Measurements from ENCODE around the gene IGF2R. TPM values are rescaled to one million over a fixed set of nuclear protein-coding genes. Genes with fewer than 3 reads are reported as not detected.

The IGF2R gene
- total RNA-seq, 1 experiment from 2014 or later: 160 TPM

DNA sequence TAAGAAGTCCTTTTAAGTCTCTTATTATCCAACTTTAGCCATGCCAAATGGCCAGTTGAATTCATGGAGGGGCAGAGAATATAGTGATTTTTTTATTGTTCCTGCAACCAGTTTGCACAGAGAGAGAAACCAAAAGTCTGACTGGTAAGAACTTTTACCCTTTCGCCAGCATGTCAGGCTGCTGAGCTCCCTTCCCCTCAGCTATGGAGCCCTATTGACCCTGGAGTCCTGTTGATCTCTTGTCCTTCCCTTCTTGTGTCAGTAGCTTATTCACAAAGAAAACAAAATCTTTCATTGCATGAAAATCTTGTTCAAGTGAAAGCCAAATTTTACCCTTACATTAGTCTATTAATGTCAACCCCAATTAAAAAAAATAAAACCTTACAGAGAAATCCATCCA lies 151.2 kb downstream of the IGF2R start:
- BruUV-seq (replicated peaks): no TSS peak
- TF ChIP-seq, protein P1, sequence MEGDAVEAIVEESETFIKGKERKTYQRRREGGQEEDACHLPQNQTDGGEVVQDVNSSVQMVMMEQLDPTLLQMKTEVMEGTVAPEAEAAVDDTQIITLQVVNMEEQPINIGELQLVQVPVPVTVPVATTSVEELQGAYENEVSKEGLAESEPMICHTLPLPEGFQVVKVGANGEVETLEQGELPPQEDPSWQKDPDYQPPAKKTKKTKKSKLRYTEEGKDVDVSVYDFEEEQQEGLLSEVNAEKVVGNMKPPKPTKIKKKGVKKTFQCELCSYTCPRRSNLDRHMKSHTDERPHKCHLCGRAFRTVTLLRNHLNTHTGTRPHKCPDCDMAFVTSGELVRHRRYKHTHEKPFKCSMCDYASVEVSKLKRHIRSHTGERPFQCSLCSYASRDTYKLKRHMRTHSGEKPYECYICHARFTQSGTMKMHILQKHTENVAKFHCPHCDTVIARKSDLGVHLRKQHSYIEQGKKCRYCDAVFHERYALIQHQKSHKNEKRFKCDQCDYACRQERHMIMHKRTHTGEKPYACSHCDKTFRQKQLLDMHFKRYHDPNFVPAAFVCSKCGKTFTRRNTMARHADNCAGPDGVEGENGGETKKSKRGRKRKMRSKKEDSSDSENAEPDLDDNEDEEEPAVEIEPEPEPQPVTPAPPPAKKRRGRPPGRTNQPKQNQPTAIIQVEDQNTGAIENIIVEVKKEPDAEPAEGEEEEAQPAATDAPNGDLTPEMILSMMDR (IDR thresholded peaks at IDR 0.05; ENCODE audit: unreplicated experiment): no peak
- H3K4me3 Mint-ChIP-seq (ENCODE audit: unreplicated experiment): no peak overlapping the region
- intact Hi-C loops (cut with micrococcal nuclease): no loop called here
- H3K36me3 Mint-ChIP-seq (ENCODE audit: insufficient read depth, unreplicated experiment): no peaks in the 10 kb centered on the region
- H3K27ac Mint-ChIP-seq (ENCODE audit: low read depth, unreplicated experiment): no peak overlapping the region
- peaks cover 5% of the 10 kb centered on the region for H3K9me3 Mint-ChIP-seq (ENCODE audit: unreplicated experiment)
- ChIA-PET CTCF (interaction anchor here (1.1 to 2.5 kb wide), 2 partner anchors 90 to 336 kb away, joined by 6 to 8 read pairs; no protein-coding TSS in a partner anchor), POLR2A (interaction anchor here (1.1 kb wide), 1 partner anchor 8 kb away, joined by 3 read pairs; no protein-coding TSS in a partner anchor)
- no peaks in the 10 kb centered on the region for H3K27me3 Mint-ChIP-seq (ENCODE audit: insufficient read depth, unreplicated experiment)
- no peak for DNase-seq (ENCODE audit: unreplicated experiment)
- no peaks in the 10 kb centered on the region for H3K4me1 Mint-ChIP-seq (ENCODE audit: insufficient read depth, unreplicated experiment)

DNA sequence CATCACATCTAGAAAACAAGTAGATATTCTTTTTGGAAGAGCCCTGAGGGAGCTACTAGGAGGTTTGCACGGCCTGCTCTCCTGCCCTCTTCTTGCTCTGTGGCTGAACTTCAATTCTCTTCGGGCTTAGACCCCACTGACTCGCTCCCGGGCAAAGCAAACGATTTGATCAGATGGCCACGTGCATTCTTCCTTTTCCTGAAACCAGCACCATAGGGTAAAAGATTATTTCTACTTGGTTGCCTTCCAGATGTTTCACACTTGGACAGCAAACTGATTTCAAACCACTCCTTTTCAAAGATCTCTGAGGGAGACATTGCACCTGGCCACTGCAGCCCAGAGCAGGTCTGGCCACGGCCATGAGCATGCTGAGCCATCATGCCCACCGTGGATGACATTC lies 152.7 kb downstream of the IGF2R start, which contains the start of gene SLC22A1:
SLC22A1 (plus strand) TSS at position 258 of the 400 bp plus-strand sequence; CDS start at position 379, 121 bp downstream.
- Mint-ChIP-seq H3K4me1 (ENCODE audit: insufficient read depth, unreplicated experiment) (no peaks in the 10 kb centered on the region), H3K27me3 (ENCODE audit: insufficient read depth, unreplicated experiment) (no peaks in the 10 kb centered on the region), H3K9me3 (ENCODE audit: unreplicated experiment) (peaks cover 5% of the 10 kb centered on the region), H3K36me3 (ENCODE audit: insufficient read depth, unreplicated experiment) (no peaks in the 10 kb centered on the region), H3K27ac (ENCODE audit: low read depth, unreplicated experiment) (no peak within 1 kb of the TSS), H3K4me3 (ENCODE audit: unreplicated experiment) (no peak within 1 kb of the TSS)
- intact Hi-C loops (cut with micrococcal nuclease): no loop called here
- CTCF ChIA-PET: interaction anchor here (0.6 to 2.5 kb wide), 4 partner anchors 15 to 1419 kb away, joined by 3 to 8 read pairs (median 3); no protein-coding TSS in a partner anchor
- TF ChIP-seq, protein P1 (IDR thresholded peaks at IDR 0.05; ENCODE audit: unreplicated experiment): no peak
- DNase-seq (ENCODE audit: unreplicated experiment): no peak
- POLR2A ChIA-PET: no interaction called here
- BruUV-seq (replicated peaks): no TSS peak

DNA sequence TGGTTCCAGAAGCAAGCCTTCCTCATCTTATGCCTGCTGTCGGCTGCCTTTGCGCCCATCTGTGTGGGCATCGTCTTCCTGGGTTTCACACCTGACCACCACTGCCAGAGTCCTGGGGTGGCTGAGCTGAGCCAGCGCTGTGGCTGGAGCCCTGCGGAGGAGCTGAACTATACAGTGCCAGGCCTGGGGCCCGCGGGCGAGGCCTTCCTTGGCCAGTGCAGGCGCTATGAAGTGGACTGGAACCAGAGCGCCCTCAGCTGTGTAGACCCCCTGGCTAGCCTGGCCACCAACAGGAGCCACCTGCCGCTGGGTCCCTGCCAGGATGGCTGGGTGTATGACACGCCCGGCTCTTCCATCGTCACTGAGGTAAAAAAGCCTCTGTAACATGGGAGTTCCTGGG lies 153.1 kb downstream of the IGF2R start:
- BruUV-seq (replicated peaks): no TSS peak
- no peaks in the 10 kb centered on the region for H3K27me3 Mint-ChIP-seq (ENCODE audit: insufficient read depth, unreplicated experiment)
- ChIA-PET CTCF (interaction anchor here (0.6 to 2.5 kb wide), 4 partner anchors 14 to 1419 kb away, joined by 3 to 8 read pairs (median 3); no protein-coding TSS in a partner anchor), POLR2A (no interaction called here)
- H3K4me1 Mint-ChIP-seq (ENCODE audit: insufficient read depth, unreplicated experiment): no peaks in the 10 kb centered on the region
- peaks cover 5% of the 10 kb centered on the region for H3K9me3 Mint-ChIP-seq (ENCODE audit: unreplicated experiment)
- no peak overlapping the region for H3K27ac Mint-ChIP-seq (ENCODE audit: low read depth, unreplicated experiment)
- no peak overlapping the region for H3K4me3 Mint-ChIP-seq (ENCODE audit: unreplicated experiment)
- DNase-seq (ENCODE audit: unreplicated experiment): no peak
- no peaks in the 10 kb centered on the region for H3K36me3 Mint-ChIP-seq (ENCODE audit: insufficient read depth, unreplicated experiment)
- intact Hi-C loops (cut with micrococcal nuclease): no loop called here
- TF ChIP-seq, protein P1 (IDR thresholded peaks at IDR 0.05; ENCODE audit: unreplicated experiment): no peak

DNA sequence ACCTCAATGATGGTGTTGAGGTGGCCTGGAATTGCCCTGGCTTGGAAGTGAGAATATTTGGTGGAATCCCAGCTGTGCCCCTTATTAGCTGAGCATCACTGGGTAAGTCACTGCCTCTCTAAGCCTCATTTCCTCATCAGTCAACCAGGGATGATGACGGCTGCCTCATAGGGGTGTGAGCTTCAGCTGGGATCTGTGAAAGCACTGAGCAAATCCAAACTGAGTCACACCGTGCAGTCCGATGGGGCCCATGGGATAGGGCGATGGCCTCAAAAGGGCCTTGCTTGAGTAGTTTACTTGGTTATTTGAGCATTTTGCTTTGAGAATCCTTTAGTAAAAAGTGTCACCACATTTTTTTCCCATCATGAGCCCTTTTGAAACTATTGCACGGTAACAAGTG lies 153.9 kb downstream of the IGF2R start:
- ChIA-PET CTCF (interaction anchor here (2.6 kb wide), 1 partner anchor 15 kb away, joined by 6 read pairs; no protein-coding TSS in a partner anchor), POLR2A (no interaction called here)
- TF ChIP-seq, protein P1 (IDR thresholded peaks at IDR 0.05; ENCODE audit: unreplicated experiment): no peak
- BruUV-seq (replicated peaks): no TSS peak
- no peaks in the 10 kb centered on the region for H3K36me3 Mint-ChIP-seq (ENCODE audit: insufficient read depth, unreplicated experiment)
- H3K27me3 Mint-ChIP-seq (ENCODE audit: insufficient read depth, unreplicated experiment): no peaks in the 10 kb centered on the region
- H3K27ac Mint-ChIP-seq (ENCODE audit: low read depth, unreplicated experiment): no peak overlapping the region
- no peak overlapping the region for H3K4me3 Mint-ChIP-seq (ENCODE audit: unreplicated experiment)
- intact Hi-C loops (cut with micrococcal nuclease): no loop called here
- DNase-seq (ENCODE audit: unreplicated experiment): no peak
- H3K4me1 Mint-ChIP-seq (ENCODE audit: insufficient read depth, unreplicated experiment): no peaks in the 10 kb centered on the region
- peaks cover 1% of the 10 kb centered on the region for H3K9me3 Mint-ChIP-seq (ENCODE audit: unreplicated experiment)
